Gastroesophageal sphincter (tissue), 4 donors: Measurements from ENCODE around the gene GTF2F2. TPM values are rescaled to one million over a fixed set of nuclear protein-coding genes. Genes with fewer than 3 reads are reported as not detected.

Experiments used
- ATAC-seq: fragments of 150-250 bp; one replicate; pipeline ENCODE4 v1.9.1; 2016; ENCODE audit warnings: mild to moderate bottlenecking, moderate library complexity
- H3K27ac ChIP-seq, 4 donors: fragments of 200-600 bp; sonication (generic) in 3 of 4; 1 replicate in 3 of 4; 2 replicates in 1 of 4; pipeline ENCODE4 v1.5.1; 2016 to 2019
- H3K27me3 ChIP-seq: fragments of 200-600 bp; sonication (generic); one replicate; pipeline ENCODE4 v1.5.1; 2019
- H3K36me3 ChIP-seq, 2 donors: fragments of 200-600 bp; sonication (generic); one replicate each; pipeline ENCODE4 v1.5.1; 2019; ENCODE audit warnings: control low read depth in 1 of 2
- H3K4me1 ChIP-seq, 3 donors: fragments of 200-600 bp; sonication (generic); 1 replicate in 2 of 3; 2 replicates in 1 of 3; pipeline ENCODE4 v1.5.1; 2016 to 2019; ENCODE audit warnings: control low read depth in 2 of 3
- H3K4me3 ChIP-seq, 2 donors: fragments of 200-600 bp; sonication (generic); one replicate each; pipeline ENCODE4 v1.5.1; 2019; ENCODE audit warnings: mild to moderate bottlenecking in 1 of 2, moderate library complexity in 1 of 2
- H3K9me3 ChIP-seq, 3 donors: fragments of 200-600 bp; sonication (generic); one replicate each; pipeline ENCODE4 v1.5.1; 2017 to 2019; ENCODE audit warnings: control low read depth in 2 of 3
- CTCF ChIP-seq, 4 experiments: fragments of 200-600 bp in 2 of 4; fragments of 450-650 bp in 2 of 4; sonication (generic) in 1 of 4; IDR thresholded peaks; one replicate each; pipeline ENCODE4 v1.5.1; 2017 to 2019; ENCODE audit warnings: antibody characterized with exemption in 4 of 4, mild to moderate bottlenecking in 2 of 4, moderate library complexity in 2 of 4
- EP300 ChIP-seq: sonication (generic); formaldehyde crosslinking; IDR thresholded peaks from one replicate; pipeline ENCODE4 v1.6.1; 2017; ENCODE audit warnings: antibody characterized with exemption, mild to moderate bottlenecking
- POLR2A ChIP-seq, 2 donors: fragments of 450-650 bp; IDR thresholded peaks; one replicate each; pipeline ENCODE4 v1.6.1; 2017; ENCODE audit warnings: antibody characterized with exemption in 2 of 2, mild to moderate bottlenecking in 2 of 2, moderate library complexity in 1 of 2
- POLR2AphosphoS5 ChIP-seq: sonication (generic); formaldehyde crosslinking; IDR thresholded peaks from one replicate; pipeline ENCODE4 v1.6.1; 2017; ENCODE audit warnings: antibody characterized with exemption
- WGBS, 2 donors: methylation state at CpG; one replicate each; pipeline ENCODE4 v1.1.5; 2018; ENCODE audit warnings: low coverage in 1 of 2; 5-methylcytosine and 5-hydroxymethylcytosine counted together
- total RNA-seq, 4 donors: library from RNA; depleted of rRNA; stranded (reverse); fragments of >200 nt; gene quantifications; one replicate each; pipeline ENCODE4 v1.1.0, GENCODE V29; 2016

Gene GTF2F2
- total RNA-seq, 4 donors from 2014 or later: 15.3 to 19.6 (median 17.7) TPM

GRCh38 chr13:45167611-45168554 is 47.6 kb downstream of the GTF2F2 start:
- TF ChIP-seq EP300: no peak
- TF ChIP-seq POLR2A (IDR thresholded peaks at IDR 0.05): no peak
- peak; percentile 60 for TF ChIP-seq POLR2AphosphoS5
- H3K4me3 ChIP-seq: no peak overlapping the region
- no peak for ATAC-seq
- peaks cover 0 to 7% (median 0%) of the 10 kb centered on the region in 3 donors for H3K4me1 ChIP-seq
- WGBS, 2 donors: 80 to 83% methylated on average over 3 to 11 of the region's 12 CpGs
- H3K9me3 ChIP-seq: no peaks in the 10 kb centered on the region
- no peak overlapping the region for H3K27ac ChIP-seq
- H3K27me3 ChIP-seq: no peaks in the 10 kb centered on the region
- H3K36me3 ChIP-seq: peaks cover 0 to 8% of the 10 kb centered on the region in 2 donors

GRCh38 chr13:45168555-45168930 is 48.2 kb downstream of the GTF2F2 start:
- Histone ChIP-seq H3K4me3 (no peak overlapping the region), H3K4me1 (peaks cover 0 to 7% (median 0%) of the 10 kb centered on the region in 3 donors), H3K27me3 (no peaks in the 10 kb centered on the region), H3K27ac (no peak overlapping the region), H3K9me3 (no peaks in the 10 kb centered on the region), H3K36me3 (peaks cover 0 to 8% of the 10 kb centered on the region in 2 donors)
- ATAC-seq: no peak
- TF ChIP-seq POLR2AphosphoS5: no peak
- TF ChIP-seq POLR2A (IDR thresholded peaks at IDR 0.05): no peak
- TF ChIP-seq CTCF (IDR thresholded peaks at IDR 0.05): no peak
- TF ChIP-seq EP300: no peak
- WGBS, 2 donors: 52% methylated on average over 2 of the region's 2 CpGs; no CpG with 5 or more reads in 1 of the 2 donors

- H3K4me1 ChIP-seq: peaks cover 0 to 7% (median 0%) of the 10 kb centered on the region in 3 donors
- TF ChIP-seq CTCF (IDR thresholded peaks at IDR 0.05) (no peak), POLR2AphosphoS5 (no peak), EP300 (no peak), POLR2A (IDR thresholded peaks at IDR 0.05) (no peak)
- ATAC-seq: no peak
- peaks cover 0 to 4% of the 10 kb centered on the region in 2 donors for H3K36me3 ChIP-seq
- no peaks in the 10 kb centered on the region for H3K27me3 ChIP-seq
- H3K27ac ChIP-seq: no peak overlapping the region
- H3K9me3 ChIP-seq: no peaks in the 10 kb centered on the region
- H3K4me3 ChIP-seq: no peak overlapping the region
These were observed 54.2 kb downstream of the GTF2F2 start for GRCh38 chr13:45174478-45174877.

- Histone ChIP-seq H3K4me3 (no peak overlapping the region), H3K4me1 (peaks cover 0 to 8% (median 0%) of the 10 kb centered on the region in 3 donors), H3K27ac (no peak overlapping the region), H3K36me3 (peaks cover 0 to 8% of the 10 kb centered on the region in 2 donors), H3K27me3 (no peaks in the 10 kb centered on the region), H3K9me3 (no peaks in the 10 kb centered on the region)
- TF ChIP-seq POLR2A (IDR thresholded peaks at IDR 0.05) (no peak), EP300 (no peak), POLR2AphosphoS5 (no peak), CTCF (IDR thresholded peaks at IDR 0.05) (no peak)
- ATAC-seq: no peak
- 58 to 70% methylated on average over 2 to 3 of the region's 3 CpGs for WGBS, 2 donors
These were observed 58.2 kb downstream of the GTF2F2 start for GRCh38 chr13:45178349-45179162.

GRCh38 chr13:45179428-45179827 is 59.1 kb downstream of the GTF2F2 start:
- Histone ChIP-seq H3K27ac (no peak overlapping the region), H3K9me3 (no peaks in the 10 kb centered on the region), H3K27me3 (no peaks in the 10 kb centered on the region), H3K4me1 (peaks cover 0 to 8% (median 0%) of the 10 kb centered on the region in 3 donors), H3K36me3 (peaks cover 0 to 11% of the 10 kb centered on the region in 2 donors), H3K4me3 (no peak overlapping the region)
- TF ChIP-seq POLR2AphosphoS5 (no peak), EP300 (no peak), POLR2A (IDR thresholded peaks at IDR 0.05) (no peak), CTCF (IDR thresholded peaks at IDR 0.05) (no peak)
- no peak for ATAC-seq
